GM19463 (cell line): ENCODE measurements around the gene FAM98B.
"Not testable (repeated sequence)": the region's sequence is repeated elsewhere in the genome, so short reads cannot be mapped to it uniquely, and the experiment has no call there.

Experiments used
- ATAC-seq: cut with Tn5 transposase; IDR thresholded peaks from one replicate; pipeline ENCODE4 v1.9.1; 2021; ENCODE audit warnings: mild to moderate bottlenecking, moderate library complexity; ENCODE audit not compliant: unreplicated experiment

Gene FAM98B

GRCh38 chr15:38453971-38454695 lies at the start of gene FAM98B:
FAM98B (plus strand) TSS chr15:38454127; CDS start chr15:38454162, 35 bp downstream.
- peak; percentile 86 for ATAC-seq

DNA sequence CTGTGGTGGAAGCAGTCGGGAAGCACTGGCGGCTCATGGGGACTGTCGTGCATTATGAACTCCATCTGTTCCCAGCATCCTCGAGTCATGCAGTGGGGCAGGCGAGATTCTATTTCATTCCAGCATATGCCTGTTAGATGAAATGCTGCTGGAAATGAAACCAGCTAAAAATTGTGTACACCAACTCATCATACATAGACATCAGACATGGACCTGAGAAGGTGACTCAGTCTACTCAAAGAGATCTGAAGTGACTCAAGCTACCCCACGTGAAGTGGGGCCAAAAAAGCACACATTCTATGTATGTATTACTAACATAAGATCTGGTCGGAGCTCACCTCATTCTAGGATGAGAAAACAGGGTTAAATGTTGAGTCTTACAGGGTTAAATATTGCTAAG lies 47.5 kb upstream of the FAM98B start:
- ATAC-seq, result no peak

DNA sequence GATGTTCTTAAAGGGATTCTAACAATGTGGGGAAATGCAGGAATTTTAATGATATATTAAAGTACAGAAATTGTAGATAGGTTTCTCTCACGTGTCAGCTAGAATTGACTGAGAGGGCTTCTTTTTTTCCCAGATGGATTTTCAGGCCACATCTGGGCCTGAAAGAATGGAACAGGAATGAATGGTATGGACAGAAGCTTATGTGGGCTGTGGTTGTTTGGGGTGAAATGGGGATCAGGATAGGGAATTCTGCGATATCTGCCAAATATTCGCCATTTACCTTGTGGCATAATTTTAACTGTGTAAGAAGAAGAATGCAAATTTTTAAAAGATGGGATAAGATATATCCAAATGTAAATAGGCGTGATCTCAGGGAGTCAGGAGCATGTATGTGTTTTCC lies 45.4 kb upstream of the FAM98B start:
- ATAC-seq, result no peak

DNA sequence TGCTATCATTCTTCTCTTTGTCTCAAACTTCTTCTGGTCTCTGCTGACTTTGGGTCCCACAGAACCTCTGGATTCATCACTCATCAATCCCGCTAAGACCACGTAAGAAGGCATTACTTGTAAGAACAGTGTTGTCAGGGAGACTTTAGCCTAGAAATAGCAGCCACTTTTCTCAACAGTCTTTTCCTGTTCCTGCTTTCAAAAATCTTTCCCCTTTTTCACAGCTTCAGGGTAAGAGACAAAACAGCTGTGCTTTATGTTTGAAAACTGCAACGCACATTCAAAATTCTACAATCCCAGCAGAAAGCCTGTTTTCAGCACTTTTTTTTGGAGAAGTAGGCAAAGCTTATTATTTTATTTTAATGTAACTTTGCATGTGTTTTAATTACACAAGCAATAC lies 42.0 kb upstream of the FAM98B start:
- ATAC-seq, result no peak

GRCh38 chr15:38412466-38412865 lies 41.5 kb upstream of the FAM98B start:
- no peak for ATAC-seq

DNA sequence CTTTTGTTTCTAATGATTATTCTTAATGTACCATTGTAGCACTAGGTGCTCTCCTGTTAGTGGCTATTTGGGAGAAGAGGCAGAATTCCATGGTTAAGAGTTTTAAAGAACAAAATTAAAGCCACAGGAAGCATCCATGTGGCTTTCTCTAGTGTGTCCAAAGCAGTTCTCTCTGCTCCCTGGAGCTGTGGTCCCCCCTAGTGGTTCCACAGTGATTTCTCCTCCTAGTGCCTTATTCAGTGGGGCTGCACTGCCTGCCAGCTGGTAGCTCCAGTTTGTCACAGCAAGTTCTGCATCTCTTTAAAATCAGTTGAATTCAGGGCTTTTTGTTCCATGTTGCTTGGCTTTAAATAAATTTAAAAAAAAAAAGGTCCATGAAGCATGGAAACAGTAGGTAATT lies 39.6 kb upstream of the FAM98B start:
- peak; percentile 76 for ATAC-seq

GRCh38 chr15:38421069-38421690 lies 32.7 kb upstream of the FAM98B start:
- no peak for ATAC-seq

- peak; percentile 79 for ATAC-seq
Measured at GRCh38 chr15:38424101-38424552, 29.8 kb upstream of the FAM98B start.

GRCh38 chr15:38425269-38425668 lies 28.7 kb upstream of the FAM98B start:
- no peak for ATAC-seq

DNA sequence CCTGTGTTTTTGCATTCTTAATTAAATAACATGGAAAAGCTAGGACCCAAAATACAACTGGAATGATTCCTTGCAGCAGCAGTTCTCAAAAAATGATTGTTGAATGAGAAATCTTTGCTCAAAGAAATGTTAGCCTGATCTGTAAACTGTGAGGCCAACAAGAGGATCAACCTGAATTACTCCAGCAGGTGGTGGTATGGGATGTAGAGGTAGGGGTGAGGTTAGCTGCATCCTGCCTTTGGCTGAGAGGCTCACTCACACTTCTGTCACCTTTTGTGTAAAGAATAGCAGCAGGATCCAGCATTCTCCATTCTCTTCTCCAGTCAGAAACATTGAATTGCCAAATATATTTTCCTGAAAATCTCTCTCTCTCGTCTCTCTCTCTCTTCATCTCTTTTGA lies 26.5 kb upstream of the FAM98B start:
- no peak for ATAC-seq

DNA sequence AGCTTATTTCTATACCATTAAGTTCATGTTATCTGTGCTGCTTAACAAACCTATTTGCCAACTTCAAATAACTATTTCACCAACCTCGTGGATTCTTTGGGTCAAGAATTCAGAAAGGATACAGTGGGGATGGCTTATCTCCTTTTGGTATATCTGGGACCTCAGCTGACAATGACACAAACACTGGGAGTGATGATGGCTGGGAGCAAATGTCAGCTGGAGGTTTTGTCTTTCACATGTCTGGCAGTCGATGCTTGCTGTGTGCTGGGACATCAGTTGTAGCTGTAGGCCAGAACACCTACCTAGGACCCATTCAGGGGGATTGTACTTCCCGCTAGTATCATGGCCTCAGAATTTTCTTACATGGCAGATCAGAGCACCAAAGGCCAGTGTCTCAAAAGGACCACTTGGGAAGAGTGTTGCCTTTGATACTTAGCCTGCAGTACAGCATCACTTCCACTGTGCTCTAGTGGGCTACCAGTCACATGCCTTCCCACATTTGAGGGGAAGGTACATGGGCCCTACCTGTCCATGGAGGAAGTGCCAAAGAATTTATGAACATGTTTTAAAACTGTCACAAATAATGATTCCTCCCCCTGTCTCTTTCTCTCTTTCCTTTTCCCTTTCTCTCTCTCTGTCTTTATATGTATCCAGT lies 23.7 kb upstream of the FAM98B start:
- ATAC-seq, result no peak

- ATAC-seq, result no peak
Measured at GRCh38 chr15:38436993-38437392, 16.9 kb upstream of the FAM98B start.

GRCh38 chr15:38437603-38438002 lies 16.3 kb upstream of the FAM98B start:
- ATAC-seq, result not testable (repeated sequence)

- ATAC-seq, result no peak
Measured at GRCh38 chr15:38438031-38438986, 15.6 kb upstream of the FAM98B start.

DNA sequence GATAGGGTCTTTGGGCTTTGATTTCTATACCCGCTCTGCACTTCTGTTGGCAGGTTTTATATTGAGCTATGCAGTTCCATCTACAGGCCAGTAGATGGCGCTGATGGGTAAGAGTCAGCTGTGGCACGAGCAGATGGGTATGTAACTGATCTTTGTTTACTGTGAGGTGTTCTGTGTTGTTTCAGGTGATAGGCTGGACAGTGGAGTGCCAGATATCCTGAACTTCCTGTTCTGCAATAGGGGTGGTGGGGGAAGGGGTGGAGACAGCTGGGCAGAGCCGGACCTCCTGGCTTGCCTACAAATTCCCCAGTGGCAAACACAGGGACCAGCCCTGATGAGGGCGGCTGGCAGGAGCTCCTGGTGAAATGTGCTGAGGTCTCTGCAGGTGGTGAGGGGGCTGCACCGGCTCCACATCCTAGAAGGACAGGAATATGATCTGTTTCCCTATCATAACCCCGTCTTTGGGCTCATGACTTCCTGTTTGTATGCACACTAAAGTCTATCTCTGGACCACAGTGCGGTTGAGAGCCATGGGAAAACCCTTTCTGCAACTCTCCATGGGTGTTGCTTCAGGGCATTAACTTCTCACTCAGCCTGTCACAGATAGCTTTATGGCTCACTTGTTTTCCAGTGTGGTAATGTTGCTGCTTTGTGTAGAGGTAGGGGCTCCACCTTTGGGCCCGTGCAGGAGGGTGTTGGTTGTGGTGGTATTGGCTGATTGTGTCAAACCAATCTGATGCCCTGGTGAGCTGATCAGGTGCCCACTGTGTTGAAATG lies 13.4 kb upstream of the FAM98B start:
- ATAC-seq, result peak; percentile 68

DNA sequence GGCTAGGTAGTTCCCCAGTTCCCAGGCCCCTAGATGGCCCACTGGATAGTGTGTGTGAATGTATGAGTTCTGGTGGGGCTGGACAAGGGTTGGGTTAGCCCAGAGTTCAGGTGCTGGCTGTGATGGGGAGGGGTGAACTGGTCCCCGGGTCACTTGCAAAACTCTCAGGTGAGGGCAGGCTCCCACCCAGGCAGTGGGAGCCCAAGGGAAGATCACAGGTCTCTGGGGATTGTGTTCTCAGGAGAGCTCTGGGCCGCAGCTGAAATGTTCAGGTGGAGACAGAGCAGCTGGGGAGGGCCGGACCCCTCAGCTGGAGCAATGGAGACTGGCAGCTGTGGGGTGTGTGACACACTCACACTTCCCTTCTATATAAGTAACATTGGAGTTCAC lies 12.8 kb upstream of the FAM98B start:
- ATAC-seq, result no peak

GRCh38 chr15:38454696-38455090 lies 766 bp downstream of the FAM98B start:
- ATAC-seq, result no peak

- ATAC-seq, result no peak
Measured at GRCh38 chr15:38455092-38455491, 1.2 kb downstream of the FAM98B start.

GRCh38 chr15:38458646-38459045 lies 4.7 kb downstream of the FAM98B start:
- no peak for ATAC-seq

DNA sequence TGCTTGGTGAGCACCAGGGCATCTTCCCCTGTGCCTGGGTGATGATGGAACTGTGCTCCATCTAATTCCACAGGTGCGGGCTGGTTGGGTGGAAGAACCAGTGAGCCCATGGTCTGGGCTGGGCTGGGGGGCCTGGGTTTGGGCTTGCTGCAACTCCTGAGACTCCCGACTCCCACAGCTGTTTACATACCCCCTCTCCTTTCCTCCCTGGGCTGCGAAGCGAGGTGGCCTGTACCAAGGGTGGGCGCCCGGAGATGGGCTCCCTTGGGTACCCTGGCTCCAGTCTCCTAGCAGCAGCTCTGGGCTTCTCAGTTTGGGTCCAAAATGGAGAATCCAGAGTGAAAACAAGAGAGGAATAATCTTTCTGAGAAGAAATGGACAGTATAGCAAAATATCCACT lies 5.6 kb downstream of the FAM98B start:
- no peak for ATAC-seq
